HG03457 (cell line): ENCODE results near the gene PATJ.
"Not testable (repeated sequence)": the region's sequence is repeated elsewhere in the genome, so short reads cannot be mapped to it uniquely, and the experiment has no call there.

Source experiments
- ATAC-seq: cut with Tn5 transposase; IDR thresholded peaks from one replicate; pipeline ENCODE4 v1.9.1; 2021; ENCODE audit warnings: moderate number of reproducible peaks; ENCODE audit not compliant: unreplicated experiment

PATJ gene

GRCh38 chr1:61887076-61887867 lies 145.0 kb downstream of the PATJ start:
- ATAC-seq = no peak

GRCh38 chr1:61887931-61888564 lies 145.8 kb downstream of the PATJ start:
- no peak for ATAC-seq

GRCh38 chr1:61888808-61889207 lies 146.5 kb downstream of the PATJ start:
- no peak for ATAC-seq

GRCh38 chr1:61890435-61890834 lies 148.2 kb downstream of the PATJ start:
- ATAC-seq = not testable (repeated sequence)

- no peak for ATAC-seq
These were observed 150.7 kb downstream of the PATJ start for GRCh38 chr1:61892977-61893376.

- not testable (repeated sequence) for ATAC-seq
These were observed 152.0 kb downstream of the PATJ start for GRCh38 chr1:61894296-61894695.

GRCh38 chr1:61895175-61895574 lies 152.9 kb downstream of the PATJ start:
- ATAC-seq = no peak

- no peak for ATAC-seq
These were observed 156.4 kb downstream of the PATJ start for GRCh38 chr1:61898658-61899057.

- no peak for ATAC-seq
These were observed 162.1 kb downstream of the PATJ start for GRCh38 chr1:61904354-61904753.

- ATAC-seq = no peak
These were observed 164.8 kb downstream of the PATJ start for GRCh38 chr1:61907102-61907501.

GRCh38 chr1:61910035-61910434 lies 167.8 kb downstream of the PATJ start:
- no peak for ATAC-seq

GRCh38 chr1:61914823-61915482 lies 172.7 kb downstream of the PATJ start:
- ATAC-seq = no peak

- ATAC-seq = no peak
These were observed 179.2 kb downstream of the PATJ start for GRCh38 chr1:61921435-61921834.

GRCh38 chr1:61922950-61923480 lies 180.7 kb downstream of the PATJ start:
- ATAC-seq = no peak

GRCh38 chr1:61925591-61926298 lies 183.5 kb downstream of the PATJ start:
- ATAC-seq = no peak

- no peak for ATAC-seq
These were observed 184.3 kb downstream of the PATJ start for GRCh38 chr1:61926597-61926996.

GRCh38 chr1:61930116-61930645 lies 187.9 kb downstream of the PATJ start:
- ATAC-seq = no peak

GRCh38 chr1:61931587-61932279 lies 189.5 kb downstream of the PATJ start:
- no peak for ATAC-seq

- no peak for ATAC-seq
These were observed 193.2 kb downstream of the PATJ start for GRCh38 chr1:61935516-61935915.

- no peak for ATAC-seq
These were observed 194.6 kb downstream of the PATJ start for GRCh38 chr1:61936839-61937238.
